WTC11 (cell line): Measurements from ENCODE around the gene SULF2. TPM values are rescaled to one million over a fixed set of nuclear protein-coding genes. Genes with fewer than 3 reads are reported as not detected.

Source experiments
- ATAC-seq: fragments of 200-7000 bp; cut with Tn5 transposase; 2 replicates; pipeline ENCODE4 v1.10.0; 2021; ENCODE audit warnings: mild to moderate bottlenecking, moderate library complexity
- CTCF ChIA-PET: fragments of 300-600 bp; sonication (Branson Sonifier 250); formaldehyde crosslinking; loops from one replicate; lab custom pipeline; 2021; ENCODE audit warnings: antibody characterized with exemption; lab: Charles Lee
- POLR2A ChIA-PET: fragments of 350-600 bp; sonication (Branson Sonifier 250); formaldehyde crosslinking; loops from one replicate; lab custom pipeline; 2021; ENCODE audit warnings: antibody characterized with exemption; lab: Charles Lee
- DNase-seq: peaks from one replicate; pipeline ENCODE4 v3.0.0; 2021; ENCODE audit warnings: low spot score
- H3K27ac Mint-ChIP-seq: 2 replicates; pipeline ENCODE4 v1.8.0; 2021; ENCODE audit warnings: mixed read lengths
- H3K27me3 Mint-ChIP-seq: 2 replicates; pipeline ENCODE4 v1.8.0; 2021; ENCODE audit warnings: low read depth, mild to moderate bottlenecking, moderate library complexity, mixed read lengths
- H3K36me3 Mint-ChIP-seq: 2 replicates; pipeline ENCODE4 v1.8.0; 2021; ENCODE audit warnings: mixed read lengths
- H3K4me1 Mint-ChIP-seq: 2 replicates; pipeline ENCODE4 v1.8.0; 2022; ENCODE audit warnings: mixed read lengths
- H3K4me3 Mint-ChIP-seq: 2 replicates; pipeline ENCODE4 v1.8.0; 2021; ENCODE audit warnings: mild to moderate bottlenecking, moderate library complexity, mixed read lengths
- H3K9me3 Mint-ChIP-seq: 2 replicates; pipeline ENCODE4 v1.8.0; 2021; ENCODE audit warnings: mixed read lengths
- AFF4 ChIP-seq: sonication (generic); formaldehyde crosslinking; IDR thresholded peaks from 2 replicates; pipeline ENCODE4 v1.8.1; 2023; ENCODE audit warnings: mild to moderate bottlenecking, missing genetic modification reagents, borderline replicate concordance
- ARID4B ChIP-seq: sonication (generic); formaldehyde crosslinking; IDR thresholded peaks from 2 replicates; pipeline ENCODE4 v1.8.0; 2023; ENCODE audit warnings: missing genetic modification reagents, mild to moderate bottlenecking, borderline replicate concordance
- FOXJ3 ChIP-seq: sonication (generic); formaldehyde crosslinking; IDR thresholded peaks from 2 replicates; pipeline ENCODE4 v1.9.0; 2021; ENCODE audit warnings: missing genetic modification reagents, mild to moderate bottlenecking, borderline replicate concordance
- HMGXB4 ChIP-seq: sonication (generic); formaldehyde crosslinking; IDR thresholded peaks from 2 replicates; pipeline ENCODE4 v1.8.1; 2023; ENCODE audit warnings: mild to moderate bottlenecking, moderate library complexity, missing genetic modification reagents
- IRF1 ChIP-seq: sonication (generic); formaldehyde crosslinking; IDR thresholded peaks from 2 replicates; pipeline ENCODE4 v1.8.0; 2023; ENCODE audit warnings: missing genetic modification reagents
- MLX ChIP-seq: sonication (generic); formaldehyde crosslinking; IDR thresholded peaks from 2 replicates; pipeline ENCODE4 v1.8.1; 2023; ENCODE audit warnings: mild to moderate bottlenecking, missing genetic modification reagents, moderate library complexity
- NFYB ChIP-seq: sonication (generic); formaldehyde crosslinking; conservative IDR thresholded peaks from 2 replicates; pipeline ENCODE4 v1.8.0; 2022; ENCODE audit warnings: low read depth, missing genetic modification reagents
- SOX15 ChIP-seq: fragments of 250-450 bp; sonication (Bioruptor Pico); IDR thresholded peaks from 2 replicates; pipeline ENCODE4 v1.9.0; 2021; ENCODE audit warnings: mild to moderate bottlenecking
- TEAD4 ChIP-seq: sonication (generic); formaldehyde crosslinking; IDR thresholded peaks from 2 replicates; pipeline ENCODE4 v1.8.0; 2022; ENCODE audit warnings: mild to moderate bottlenecking, missing genetic modification reagents
- ZNF423 ChIP-seq: fragments of 250-450 bp; sonication (Bioruptor Pico); IDR thresholded peaks from 2 replicates; pipeline ENCODE4 v2.1.2; 2022; ENCODE audit warnings: mild to moderate bottlenecking, moderate library complexity
- ZNF532 ChIP-seq: fragments of 250-450 bp; sonication (Bioruptor Pico); IDR thresholded peaks from 2 replicates; pipeline ENCODE4 v1.9.0; 2021; ENCODE audit warnings: mild to moderate bottlenecking, borderline replicate concordance
- ZNF671 ChIP-seq: fragments of 250-450 bp; sonication (Bioruptor Pico); IDR thresholded peaks from 2 replicates; pipeline ENCODE4 v1.8.0; 2021; ENCODE audit warnings: mild to moderate bottlenecking
- total RNA-seq: library from RNA; stranded (reverse); gene quantifications from 3 replicates; pipeline ENCODE4 v1.2.3, GENCODE V29; 2021

SULF2 gene
- total RNA-seq, 1 experiment from 2014 or later = 36.0 TPM

- Mint-ChIP-seq H3K4me1 (no peaks in the 10 kb centered on the region), H3K27me3 (no peaks in the 10 kb centered on the region), H3K4me3 (no peak overlapping the region), H3K27ac (no peak overlapping the region), H3K36me3 (peaks cover 3% of the 10 kb centered on the region), H3K9me3 (peaks cover 4% of the 10 kb centered on the region)
- ChIA-PET POLR2A (no interaction called here), CTCF (no interaction called here)
- no peak for TF ChIP-seq ZNF671 (CRISPR knock-in tag)
- TF ChIP-seq ARID4B = no peak
- TF ChIP-seq SOX15 (CRISPR knock-in tag) = no peak
- no peak for TF ChIP-seq TEAD4 (CRISPR knock-in tag)
- TF ChIP-seq IRF1 = no peak
- TF ChIP-seq ZNF423 = no peak
- TF ChIP-seq HMGXB4 (CRISPR knock-in tag) = no peak
- no peak for TF ChIP-seq FOXJ3
- TF ChIP-seq MLX = no peak
- no peak for TF ChIP-seq ZNF532 (CRISPR knock-in tag)
- TF ChIP-seq NFYB (CRISPR knock-in tag) = no peak
- TF ChIP-seq AFF4 = no peak
- DNase-seq = no peak
- no peak for ATAC-seq
Observed at GRCh38 chr20:47698142-47698541, 87.1 kb downstream of the SULF2 start.
